Body of pancreas (tissue), 4 donors: ENCODE results near the gene ITGA8.

Experiments used
- CTCF ChIP-seq, 7 experiments: fragments of 450-650 bp in 4 of 7; fragments of 200-600 bp in 3 of 7; sonication (generic) in 3 of 7; IDR thresholded peaks; one replicate each; pipeline ENCODE4 v1.5.1; 2016 to 2019; ENCODE audit warnings: antibody characterized with exemption in 7 of 7
- POLR2A ChIP-seq, 3 donors: fragments of 450-650 bp; IDR thresholded peaks; one replicate each; pipeline ENCODE4 v1.6.1; 2016; ENCODE audit warnings: antibody characterized with exemption in 3 of 3, mild to moderate bottlenecking in 2 of 3

GRCh38 chr10:15700078-15700674 is 19.5 kb downstream of the ITGA8 start:
- TF ChIP-seq POLR2A (IDR thresholded peaks at IDR 0.05) = no peak
- TF ChIP-seq CTCF (IDR thresholded peaks at IDR 0.05) = no peak
